ENCODE results near the gene GDE1. TPM values are rescaled to one million over a fixed set of nuclear protein-coding genes. Genes with fewer than 3 reads are reported as not detected.

Gene GDE1
- total RNA-seq, 1 experiment from 2014 or later: 68.7 TPM

- in situ Hi-C loops (cut with HindIII; ENCODE audit: low sequenced_read_pairs): no loop called here
- no peak for DNase-seq (ENCODE audit: low spot score)
Measured at GRCh38 chr16:19499481-19499880, 22.4 kb downstream of the GDE1 start.

DNA sequence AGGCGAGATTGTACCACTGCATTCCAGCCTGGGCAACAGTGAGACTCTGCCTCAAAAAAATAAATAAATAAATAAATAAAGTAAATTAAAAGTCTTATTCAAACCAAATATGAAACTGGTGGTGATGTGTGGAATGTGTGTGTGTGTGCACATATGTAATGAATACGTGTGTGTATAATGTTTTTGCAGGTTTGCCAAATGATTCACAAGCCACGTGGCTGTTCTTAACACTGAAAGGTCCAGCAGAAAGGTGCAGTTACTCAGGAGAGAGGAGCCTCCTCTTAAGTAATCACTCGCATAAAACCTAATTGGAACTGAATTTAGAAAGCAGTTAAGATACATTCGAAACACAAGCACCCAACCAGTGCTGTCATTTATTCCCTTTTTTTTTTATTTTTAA is 22.9 kb downstream of the GDE1 start:
- in situ Hi-C loops (cut with HindIII; ENCODE audit: low sequenced_read_pairs): no loop called here
- DNase-seq (ENCODE audit: low spot score): no peak

GRCh38 chr16:19497176-19497575 is 24.7 kb downstream of the GDE1 start:
- in situ Hi-C loops (cut with HindIII; ENCODE audit: low sequenced_read_pairs): no loop called here
- DNase-seq (ENCODE audit: low spot score): no peak

DNA sequence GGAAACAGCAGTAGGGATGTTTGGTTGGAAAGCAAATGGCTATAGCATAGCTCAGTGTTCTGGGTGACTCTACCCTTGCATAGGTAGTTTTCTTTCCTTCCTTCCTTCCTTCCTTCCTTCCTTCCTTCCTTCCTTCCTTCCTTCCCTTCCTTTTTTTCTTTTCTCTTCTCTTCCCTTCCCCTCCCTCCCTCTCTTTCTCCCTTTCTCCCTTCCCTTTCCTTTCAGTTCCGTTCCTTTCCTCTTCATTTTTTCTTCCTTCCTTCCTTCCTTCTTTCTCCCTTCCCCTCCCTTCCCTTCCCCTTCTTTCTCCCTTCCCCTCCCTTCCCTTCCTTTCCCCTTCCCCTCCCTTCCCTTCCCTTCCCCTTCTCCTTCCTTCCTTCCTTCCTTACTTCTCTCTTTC is 31.3 kb downstream of the GDE1 start:
- in situ Hi-C loops (cut with HindIII; ENCODE audit: low sequenced_read_pairs): no loop called here
- DNase-seq (ENCODE audit: low spot score): no peak

DNA sequence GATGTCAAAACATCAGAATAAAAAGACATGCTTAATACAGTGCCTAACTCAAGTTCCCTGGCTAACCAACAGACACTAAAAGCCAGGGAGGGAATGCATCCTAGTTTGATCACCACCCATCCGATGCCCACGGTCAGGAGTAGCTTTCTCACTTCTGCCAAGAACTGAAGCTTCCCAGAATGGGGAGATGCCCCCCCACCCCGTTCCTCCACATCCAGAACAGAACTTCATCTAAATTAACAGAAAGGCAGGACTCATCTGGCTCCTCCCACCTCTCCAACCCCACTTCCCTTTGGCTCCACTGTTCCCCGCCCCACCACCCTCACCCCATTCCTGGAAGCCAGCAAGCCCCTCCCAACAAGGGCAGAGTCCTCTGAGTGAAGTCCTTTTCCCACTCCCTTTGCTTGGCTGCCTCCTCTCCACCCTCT is 33.7 kb downstream of the GDE1 start:
- in situ Hi-C loops (cut with HindIII; ENCODE audit: low sequenced_read_pairs): no loop called here
- no peak for DNase-seq (ENCODE audit: low spot score)

DNA sequence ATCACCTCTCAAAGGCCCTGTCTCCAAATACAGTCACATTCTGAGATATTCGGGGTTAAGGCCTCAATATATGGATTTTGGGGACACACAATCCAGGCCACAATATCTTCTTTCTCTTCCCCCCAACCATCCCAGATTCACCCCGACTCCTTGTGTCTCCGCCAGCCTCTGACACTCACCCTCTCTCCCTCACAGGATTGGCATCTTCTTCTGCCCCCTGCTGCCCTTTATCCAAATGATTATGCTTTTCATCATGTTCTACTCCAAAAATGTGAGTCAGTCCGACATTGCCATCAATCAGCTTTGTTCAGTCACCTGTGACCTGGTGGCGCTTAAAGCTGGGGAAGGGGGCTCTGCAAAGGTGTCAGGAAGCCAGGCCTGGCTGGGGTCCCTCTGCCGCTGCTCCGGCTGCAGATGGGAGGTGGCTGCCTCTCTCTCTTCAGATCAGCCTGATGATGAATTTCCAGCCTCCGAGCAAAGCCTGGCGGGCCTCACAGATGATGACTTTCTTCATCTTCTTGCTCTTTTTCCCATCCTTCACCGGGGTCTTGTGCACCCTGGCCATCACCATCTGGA is 35.1 kb downstream of the GDE1 start:
- in situ Hi-C loops (cut with HindIII; ENCODE audit: low sequenced_read_pairs): no loop called here

GRCh38 chr16:19486051-19486450 is 35.8 kb downstream of the GDE1 start:
- DNase-seq (ENCODE audit: low spot score): no peak
- in situ Hi-C loops (cut with HindIII; ENCODE audit: low sequenced_read_pairs): no loop called here

More for the DNA sequence above, 35.1 kb downstream of the GDE1 start:
- no peak for DNase-seq (ENCODE audit: low spot score)

- no peak for DNase-seq (ENCODE audit: low spot score)
- in situ Hi-C loops (cut with HindIII; ENCODE audit: low sequenced_read_pairs): no loop called here
Measured at GRCh38 chr16:19485611-19486010, 36.3 kb downstream of the GDE1 start.

DNA sequence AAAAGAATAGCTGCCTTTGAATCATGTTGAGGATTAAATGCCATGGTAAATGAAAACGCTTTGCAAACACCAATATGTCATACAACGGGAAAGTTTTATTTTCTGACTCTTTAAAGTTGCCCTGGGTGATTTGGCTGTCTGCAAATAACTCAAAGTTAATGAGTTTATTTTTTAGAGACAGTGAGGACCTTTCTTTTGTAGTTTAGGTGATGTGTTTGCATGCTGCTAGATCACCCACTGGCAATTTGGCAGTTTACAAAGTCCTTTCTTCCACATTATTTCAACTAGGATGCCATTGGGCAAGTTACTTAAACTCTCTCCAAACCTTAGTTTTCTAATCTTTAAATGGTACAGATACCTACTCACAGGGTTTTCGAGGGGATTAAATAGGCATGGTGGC is 37.8 kb downstream of the GDE1 start:
- in situ Hi-C loops (cut with HindIII; ENCODE audit: low sequenced_read_pairs): no loop called here
- no peak for DNase-seq (ENCODE audit: low spot score)

GRCh38 chr16:19482291-19482690 is 39.6 kb downstream of the GDE1 start:
- DNase-seq (ENCODE audit: low spot score): no peak
- in situ Hi-C loops (cut with HindIII; ENCODE audit: low sequenced_read_pairs): no loop called here

GRCh38 chr16:19481769-19482168 is 40.1 kb downstream of the GDE1 start:
- DNase-seq (ENCODE audit: low spot score): no peak
- in situ Hi-C loops (cut with HindIII; ENCODE audit: low sequenced_read_pairs): no loop called here

- in situ Hi-C loops (cut with HindIII; ENCODE audit: low sequenced_read_pairs): no loop called here
- no peak for DNase-seq (ENCODE audit: low spot score)
Measured at GRCh38 chr16:19481296-19481695, 40.6 kb downstream of the GDE1 start.

- DNase-seq (ENCODE audit: low spot score): no peak
- in situ Hi-C loops (cut with HindIII; ENCODE audit: low sequenced_read_pairs): no loop called here
Measured at GRCh38 chr16:19479302-19479721, 42.6 kb downstream of the GDE1 start.

DNA sequence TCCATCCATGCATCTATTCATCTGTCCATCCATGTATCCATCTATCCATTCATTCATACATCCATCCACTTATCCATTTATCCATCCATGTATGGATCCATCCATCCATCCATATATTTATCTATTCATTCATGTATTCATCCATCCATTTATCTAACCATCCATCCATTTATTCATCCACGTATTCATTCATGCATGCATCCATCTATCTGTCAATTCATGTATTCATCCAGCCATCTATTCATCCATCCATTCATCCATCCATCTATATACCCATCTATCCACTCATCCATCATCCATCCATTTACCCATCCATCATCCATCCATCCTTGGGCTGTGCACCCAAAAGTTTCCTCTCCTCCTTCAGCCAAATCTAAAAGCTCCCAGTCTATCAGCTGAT is 43.4 kb downstream of the GDE1 start:
- in situ Hi-C loops (cut with HindIII; ENCODE audit: low sequenced_read_pairs): no loop called here
- DNase-seq (ENCODE audit: low spot score): no peak

DNA sequence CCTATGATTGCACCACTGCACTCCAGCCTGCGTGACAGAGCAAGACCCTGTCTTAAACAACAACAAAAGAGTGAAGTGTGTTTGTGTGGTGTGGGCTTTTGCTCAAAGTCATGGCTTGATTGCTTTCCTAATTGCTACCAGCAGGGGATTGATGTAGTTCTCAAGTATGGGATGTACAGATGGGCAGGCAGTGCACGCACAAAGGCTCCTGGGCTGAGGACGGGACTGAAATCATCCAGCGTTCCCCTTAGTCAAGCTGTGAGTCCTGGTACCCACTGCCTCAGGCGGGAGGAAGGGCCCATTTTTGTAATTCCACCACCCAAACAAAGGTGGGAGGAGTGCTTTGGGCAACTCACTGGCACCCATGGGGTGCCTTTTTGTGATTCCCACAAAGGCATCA is 47.3 kb downstream of the GDE1 start:
- in situ Hi-C loops (cut with HindIII; ENCODE audit: low sequenced_read_pairs): no loop called here
- DNase-seq (ENCODE audit: low spot score): no peak

- in situ Hi-C loops (cut with HindIII; ENCODE audit: low sequenced_read_pairs): no loop called here
Measured at GRCh38 chr16:19472482-19472881, 49.4 kb downstream of the GDE1 start.

DNA sequence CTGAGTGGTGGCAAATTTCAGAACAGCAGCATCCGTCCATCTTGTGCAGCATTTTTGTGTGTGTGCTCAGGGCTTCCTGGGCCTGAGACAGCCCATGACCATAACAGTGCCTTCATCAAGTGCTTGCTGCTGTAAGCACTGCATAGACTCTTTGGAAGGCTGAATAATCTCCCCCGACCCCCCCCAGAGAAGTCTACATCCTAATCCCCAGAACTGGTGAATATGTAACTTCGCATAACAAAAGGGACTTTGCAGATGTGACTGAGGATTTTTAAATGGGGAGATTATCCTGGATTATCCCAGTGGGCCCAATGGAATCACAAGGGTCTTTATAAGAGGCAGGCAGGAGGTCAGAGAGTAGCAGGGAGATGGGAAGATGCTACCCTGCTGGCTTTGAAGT is 53.6 kb downstream of the GDE1 start:
- no peak for DNase-seq (ENCODE audit: low spot score)
- in situ Hi-C loops (cut with HindIII; ENCODE audit: low sequenced_read_pairs): no loop called here

More at GRCh38 chr16:19472482-19472881, 49.4 kb downstream of the GDE1 start:
- no peak for DNase-seq (ENCODE audit: low spot score)

DNA sequence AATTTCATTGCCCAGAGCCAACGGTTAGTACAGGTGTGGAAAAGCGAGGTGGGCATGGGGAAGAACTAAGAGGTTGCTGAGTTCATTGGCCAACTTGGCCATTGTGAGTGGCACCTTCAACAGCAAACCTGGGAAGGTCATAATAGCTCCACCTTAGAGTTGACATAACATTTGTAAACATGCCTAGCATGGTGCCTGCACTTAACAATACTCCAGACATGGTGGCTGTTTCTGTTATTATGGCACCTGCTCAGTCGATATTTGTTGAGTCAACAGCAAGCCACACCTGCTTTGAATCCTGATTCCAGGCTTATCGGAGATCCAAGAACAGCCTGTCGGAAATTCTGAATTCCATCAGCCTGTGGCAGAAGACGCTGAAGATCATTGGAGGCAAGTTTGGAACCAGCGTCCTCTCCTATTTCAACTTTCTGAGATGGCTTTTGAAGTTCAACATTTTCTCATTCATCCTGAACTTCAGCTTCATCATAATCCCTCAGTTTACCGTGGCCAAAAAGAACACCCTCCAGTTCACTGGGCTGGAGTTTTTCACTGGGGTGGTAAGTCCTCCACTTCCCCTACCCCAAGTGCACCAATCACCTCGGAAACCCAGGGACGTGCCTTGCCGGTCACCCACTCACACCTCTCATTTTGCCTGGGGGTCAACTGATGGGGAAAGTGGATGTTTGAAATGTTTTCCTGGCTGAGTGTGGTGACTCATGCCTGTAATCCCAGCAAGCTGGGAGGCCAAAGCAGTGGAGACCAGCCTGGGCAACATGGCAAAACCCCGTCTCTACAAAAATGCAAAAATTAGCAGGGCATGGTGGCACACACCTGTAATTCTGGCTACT is 58.2 kb downstream of the GDE1 start:
- no peak for DNase-seq (ENCODE audit: low spot score)
- in situ Hi-C loops (cut with HindIII; ENCODE audit: low sequenced_read_pairs): no loop called here

DNA sequence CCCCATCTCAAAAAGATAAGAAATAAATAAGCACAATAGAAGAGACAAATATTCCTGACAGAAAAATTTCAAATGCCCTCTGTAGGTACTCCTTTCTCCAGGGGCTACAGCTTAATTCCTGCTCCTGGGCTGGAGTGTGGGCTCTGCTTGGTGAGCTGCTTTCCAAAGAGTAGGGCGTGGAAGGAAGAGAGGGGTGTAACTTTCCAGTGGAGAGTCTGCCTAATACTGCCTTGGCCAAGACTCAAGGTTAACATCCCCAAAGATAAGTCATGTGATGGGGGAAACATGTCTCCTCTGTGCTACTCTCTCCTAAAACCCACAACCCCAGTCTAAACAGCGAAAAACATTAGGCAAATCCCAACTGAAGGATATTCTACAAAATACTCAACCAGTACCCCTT is 61.5 kb downstream of the GDE1 start:
- in situ Hi-C loops (cut with HindIII; ENCODE audit: low sequenced_read_pairs): no loop called here
- no peak for DNase-seq (ENCODE audit: low spot score)

- in situ Hi-C loops (cut with HindIII; ENCODE audit: low sequenced_read_pairs): no loop called here
Measured at GRCh38 chr16:19458722-19459379, 63.0 kb downstream of the GDE1 start.

More at GRCh38 chr16:19458722-19459379, 63.0 kb downstream of the GDE1 start:
- DNase-seq (ENCODE audit: low spot score): no peak

Measured in G401 (cell line).